GM12875 (cell line): ENCODE data around the gene SERTAD4.

Experiments used
- H3K4me3 ChIP-seq: one replicate; pipeline ENCODE4 v1.5.1; 2011; ENCODE audit warnings: low read depth, low read length, control low read depth
- CTCF ChIP-seq: IDR thresholded peaks from 2 replicates; pipeline ENCODE4 v1.5.1; 2011; ENCODE audit warnings: low read depth, mild to moderate bottlenecking, control low read depth, inconsistent platforms, low read length, moderate library complexity, borderline replicate concordance; ENCODE audit not compliant: insufficient read depth

Gene SERTAD4

GRCh38 chr1:210272666-210273065 lies 40.1 kb downstream of the SERTAD4 start:
- TF ChIP-seq CTCF = no peak
- no peak overlapping the region for H3K4me3 ChIP-seq

- no peak for TF ChIP-seq CTCF
- H3K4me3 ChIP-seq = no peak overlapping the region
Measured at GRCh38 chr1:210280221-210280620, 47.6 kb downstream of the SERTAD4 start.

GRCh38 chr1:210288116-210288515 lies 55.5 kb downstream of the SERTAD4 start:
- TF ChIP-seq CTCF = no peak
- H3K4me3 ChIP-seq = no peak overlapping the region

DNA sequence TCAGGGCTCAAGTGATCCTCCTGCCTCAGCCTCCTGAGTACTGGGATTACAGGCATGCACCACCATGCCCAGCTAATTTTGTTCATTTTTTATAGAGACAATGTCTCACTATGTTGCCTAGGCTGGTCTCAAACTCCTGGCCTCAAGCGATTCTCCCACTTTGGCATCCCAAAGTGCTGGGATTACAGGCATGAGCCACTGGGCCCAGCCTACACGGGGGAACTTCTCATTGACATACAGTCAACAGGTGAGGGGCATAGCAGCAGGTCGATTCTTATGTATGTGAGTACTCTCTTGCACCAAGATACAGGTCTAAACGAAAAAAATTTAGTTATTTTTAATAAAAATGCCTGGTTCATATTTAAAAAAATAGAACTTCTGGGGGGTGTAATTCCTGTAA lies 56.7 kb downstream of the SERTAD4 start:
- no peak overlapping the region for H3K4me3 ChIP-seq
- TF ChIP-seq CTCF = no peak

- TF ChIP-seq CTCF = no peak
- H3K4me3 ChIP-seq = no peak overlapping the region
Measured at GRCh38 chr1:210291081-210291764, 58.6 kb downstream of the SERTAD4 start.

- no peak overlapping the region for H3K4me3 ChIP-seq
Measured at GRCh38 chr1:210291786-210292230, 59.2 kb downstream of the SERTAD4 start.

More at GRCh38 chr1:210291786-210292230, 59.2 kb downstream of the SERTAD4 start:
- no peak for TF ChIP-seq CTCF
